Gastroesophageal sphincter (tissue), 4 donors: ENCODE measurements around the gene RMND5B. TPM values are rescaled to one million over a fixed set of nuclear protein-coding genes. Genes with fewer than 3 reads are reported as not detected.

Experiments used
- ATAC-seq: fragments of 150-250 bp; one replicate; pipeline ENCODE4 v1.9.1; 2016; ENCODE audit warnings: mild to moderate bottlenecking, moderate library complexity
- H3K27ac ChIP-seq, 4 donors: fragments of 200-600 bp; sonication (generic) in 3 of 4; 1 replicate in 3 of 4; 2 replicates in 1 of 4; pipeline ENCODE4 v1.5.1; 2016 to 2019
- H3K27me3 ChIP-seq: fragments of 200-600 bp; sonication (generic); one replicate; pipeline ENCODE4 v1.5.1; 2019
- H3K36me3 ChIP-seq, 2 donors: fragments of 200-600 bp; sonication (generic); one replicate each; pipeline ENCODE4 v1.5.1; 2019; ENCODE audit warnings: control low read depth in 1 of 2
- H3K4me1 ChIP-seq, 3 donors: fragments of 200-600 bp; sonication (generic); 1 replicate in 2 of 3; 2 replicates in 1 of 3; pipeline ENCODE4 v1.5.1; 2016 to 2019; ENCODE audit warnings: control low read depth in 2 of 3
- H3K4me3 ChIP-seq, 2 donors: fragments of 200-600 bp; sonication (generic); one replicate each; pipeline ENCODE4 v1.5.1; 2019; ENCODE audit warnings: mild to moderate bottlenecking in 1 of 2, moderate library complexity in 1 of 2
- H3K9me3 ChIP-seq, 3 donors: fragments of 200-600 bp; sonication (generic); one replicate each; pipeline ENCODE4 v1.5.1; 2017 to 2019; ENCODE audit warnings: control low read depth in 2 of 3
- CTCF ChIP-seq, 4 experiments: fragments of 200-600 bp in 2 of 4; fragments of 450-650 bp in 2 of 4; sonication (generic) in 1 of 4; IDR thresholded peaks; one replicate each; pipeline ENCODE4 v1.5.1; 2017 to 2019; ENCODE audit warnings: antibody characterized with exemption in 4 of 4, mild to moderate bottlenecking in 2 of 4, moderate library complexity in 2 of 4
- EP300 ChIP-seq: sonication (generic); formaldehyde crosslinking; IDR thresholded peaks from one replicate; pipeline ENCODE4 v1.6.1; 2017; ENCODE audit warnings: antibody characterized with exemption, mild to moderate bottlenecking
- POLR2A ChIP-seq, 2 donors: fragments of 450-650 bp; IDR thresholded peaks; one replicate each; pipeline ENCODE4 v1.6.1; 2017; ENCODE audit warnings: antibody characterized with exemption in 2 of 2, mild to moderate bottlenecking in 2 of 2, moderate library complexity in 1 of 2
- POLR2AphosphoS5 ChIP-seq: sonication (generic); formaldehyde crosslinking; IDR thresholded peaks from one replicate; pipeline ENCODE4 v1.6.1; 2017; ENCODE audit warnings: antibody characterized with exemption
- WGBS, 2 donors: methylation state at CpG; one replicate each; pipeline ENCODE4 v1.1.5; 2018; ENCODE audit warnings: low coverage in 1 of 2; 5-methylcytosine and 5-hydroxymethylcytosine counted together
- total RNA-seq, 4 donors: library from RNA; depleted of rRNA; stranded (reverse); fragments of >200 nt; gene quantifications; one replicate each; pipeline ENCODE4 v1.1.0, GENCODE V29; 2016

The RMND5B gene
- total RNA-seq, 4 donors from 2014 or later = 34.6 to 56.6 (median 41.7) TPM

DNA sequence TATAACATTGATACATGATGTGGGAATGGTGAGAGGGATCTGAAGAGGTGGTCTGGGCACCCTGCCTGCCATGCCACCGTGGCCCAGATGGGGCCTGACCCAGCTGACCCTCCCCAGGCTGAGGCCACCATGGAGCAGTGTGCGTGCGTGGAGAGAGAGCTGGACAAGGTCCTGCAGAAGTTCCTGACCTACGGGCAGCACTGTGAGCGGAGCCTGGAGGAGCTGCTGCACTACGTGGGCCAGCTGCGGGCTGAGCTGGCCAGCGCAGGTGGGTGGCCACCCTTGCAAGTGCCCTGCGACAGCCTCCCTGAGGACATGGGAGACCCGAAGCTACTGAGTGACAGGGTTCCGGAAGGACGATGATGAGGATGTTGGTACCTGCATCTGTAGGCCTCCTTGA, 7.2 kb downstream of the RMND5B start:
- whole genome bisulfite sequencing, 2 donors = 85 to 86% methylated on average over 5 to 10 of the region's 12 CpGs
- TF ChIP-seq POLR2AphosphoS5 = no peak
- peaks cover 0 to 4% (median 0%) of the 10 kb centered on the region in 3 donors for H3K4me1 ChIP-seq
- peaks cover 0 to 97% of the 10 kb centered on the region in 2 donors for H3K36me3 ChIP-seq
- H3K27ac ChIP-seq = no peak overlapping the region
- no peaks in the 10 kb centered on the region for H3K27me3 ChIP-seq
- ATAC-seq = no peak
- no peaks in the 10 kb centered on the region for H3K9me3 ChIP-seq
- H3K4me3 ChIP-seq = no peak overlapping the region

GRCh38 chr5:178141550-178141949, 10.7 kb downstream of the RMND5B start:
- H3K27ac ChIP-seq = no peak overlapping the region
- H3K36me3 ChIP-seq = peaks cover 0 to 98% of the 10 kb centered on the region in 2 donors
- WGBS, 2 donors = 89 to 100% methylated on average over 4 of the region's 4 CpGs
- TF ChIP-seq POLR2AphosphoS5 (no peak), CTCF (IDR thresholded peaks at IDR 0.05) (no peak), EP300 (no peak), POLR2A (IDR thresholded peaks at IDR 0.05) (no peak)
- peaks cover 0 to 18% (median 0%) of the 10 kb centered on the region in 3 donors for H3K4me1 ChIP-seq
- ATAC-seq = no peak
- no peak overlapping the region for H3K4me3 ChIP-seq
- H3K27me3 ChIP-seq = no peaks in the 10 kb centered on the region
- no peaks in the 10 kb centered on the region for H3K9me3 ChIP-seq

DNA sequence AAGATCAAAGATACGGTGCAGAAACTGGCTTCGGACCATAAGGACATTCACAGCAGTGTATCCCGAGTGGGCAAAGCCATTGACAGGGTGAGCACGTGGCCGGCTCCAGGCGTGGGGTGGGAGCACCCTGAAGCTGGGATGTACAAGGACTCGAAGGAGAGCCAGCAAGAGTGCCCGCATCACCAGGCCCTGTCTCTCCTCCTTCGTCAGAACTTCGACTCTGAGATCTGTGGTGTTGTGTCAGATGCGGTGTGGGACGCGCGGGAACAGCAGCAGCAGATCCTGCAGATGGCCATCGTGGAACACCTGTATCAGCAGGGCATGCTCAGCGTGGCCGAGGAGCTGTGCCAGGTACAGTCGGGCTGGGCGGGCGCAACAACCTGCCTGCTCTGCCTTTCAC, 11.8 kb downstream of the RMND5B start:
- Histone ChIP-seq H3K27ac (no peak overlapping the region), H3K4me3 (no peak overlapping the region), H3K4me1 (peaks cover 0 to 18% (median 0%) of the 10 kb centered on the region in 3 donors), H3K36me3 (peaks cover 0 to 100% of the 10 kb centered on the region in 2 donors), H3K27me3 (no peaks in the 10 kb centered on the region), H3K9me3 (no peaks in the 10 kb centered on the region)
- no peak for ATAC-seq
- TF ChIP-seq POLR2AphosphoS5 (no peak), EP300 (no peak), CTCF (IDR thresholded peaks at IDR 0.05) (no peak)
- WGBS, 2 donors = 83% methylated on average over 9 of the region's 20 CpGs; no CpG with 5 or more reads in 1 of the 2 donors

- Histone ChIP-seq H3K4me1 (peaks cover 0 to 18% (median 0%) of the 10 kb centered on the region in 3 donors), H3K27ac (peak overlapping the region in 1 of 4 donors; percentile 4), H3K4me3 (no peak overlapping the region), H3K27me3 (no peaks in the 10 kb centered on the region), H3K36me3 (peaks cover 0 to 100% of the 10 kb centered on the region in 2 donors), H3K9me3 (no peaks in the 10 kb centered on the region)
- TF ChIP-seq EP300 (no peak), POLR2A (IDR thresholded peaks at IDR 0.05) (no peak), CTCF (IDR thresholded peaks at IDR 0.05) (no peak), POLR2AphosphoS5 (no peak)
- ATAC-seq = no peak
- 59% methylated on average over 5 of the region's 6 CpGs; no CpG with 5 or more reads in 1 of the 2 donors for WGBS, 2 donors
Measured at GRCh38 chr5:178143246-178143645, 12.4 kb downstream of the RMND5B start.

- peaks cover 0 to 100% of the 10 kb centered on the region in 2 donors for H3K36me3 ChIP-seq
- H3K27me3 ChIP-seq = no peaks in the 10 kb centered on the region
- no peaks in the 10 kb centered on the region for H3K9me3 ChIP-seq
- no peak overlapping the region for H3K4me3 ChIP-seq
- TF ChIP-seq POLR2AphosphoS5 (peak; percentile 39), EP300 (no peak)
- peaks cover 0 to 18% (median 0%) of the 10 kb centered on the region in 3 donors for H3K4me1 ChIP-seq
- H3K27ac ChIP-seq = peak overlapping the region in 1 of 4 donors; percentile 4
- 40 to 78% methylated on average over 1 of the region's 10 CpGs for WGBS, 2 donors
- peak; percentile 68 for ATAC-seq
Measured at GRCh38 chr5:178143901-178144300, 13.1 kb downstream of the RMND5B start.
